Neutrophil (primary cell): Measurements from ENCODE around the gene MEOX2.

Source experiments
- H3K27ac ChIP-seq: fragments of 200-600 bp; sonication (generic); 2 replicates; pipeline ENCODE4 v1.5.1; 2016; ENCODE audit warnings: mild to moderate bottlenecking, moderate library complexity
- H3K27me3 ChIP-seq: fragments of 200-600 bp; sonication (generic); 2 replicates; pipeline ENCODE4 v1.6.0; 2016; ENCODE audit warnings: mild to moderate bottlenecking
- H3K36me3 ChIP-seq: fragments of 200-600 bp; sonication (generic); 2 replicates; pipeline ENCODE4 v1.5.1; 2017
- H3K4me1 ChIP-seq, 2 experiments: fragments of 200-600 bp in 1 of 2; sonication (generic) in 1 of 2; 1 replicate in 1 of 2; 2 replicates in 1 of 2; pipeline versions ENCODE4 v1.5.1 to v1.6.1; 2013 to 2016; ENCODE audit warnings: low read depth in 1 of 2, low read length in 1 of 2, mild to moderate bottlenecking in 1 of 2, moderate library complexity in 1 of 2; ENCODE audit not compliant: control insufficient read depth in 1 of 2, insufficient read depth in 1 of 2
- H3K4me3 ChIP-seq, 2 experiments: fragments of 200-600 bp in 1 of 2; sonication (generic) in 1 of 2; 1 replicate in 1 of 2; 2 replicates in 1 of 2; pipeline ENCODE4 v1.5.1; 2013 to 2016; ENCODE audit warnings: low read depth in 1 of 2, low read length in 1 of 2, mild to moderate bottlenecking in 1 of 2, moderate library complexity in 1 of 2
- H3K9me3 ChIP-seq: fragments of 200-600 bp; sonication (generic); 2 replicates; pipeline ENCODE4 v1.5.1; 2016
- TF ChIP-seq, protein P1 (sequence below): fragments of 200-600 bp; sonication (generic); IDR thresholded peaks from 2 replicates; pipeline ENCODE4 v1.5.1; 2016; ENCODE audit warnings: antibody characterized with exemption

MEOX2 gene

DNA sequence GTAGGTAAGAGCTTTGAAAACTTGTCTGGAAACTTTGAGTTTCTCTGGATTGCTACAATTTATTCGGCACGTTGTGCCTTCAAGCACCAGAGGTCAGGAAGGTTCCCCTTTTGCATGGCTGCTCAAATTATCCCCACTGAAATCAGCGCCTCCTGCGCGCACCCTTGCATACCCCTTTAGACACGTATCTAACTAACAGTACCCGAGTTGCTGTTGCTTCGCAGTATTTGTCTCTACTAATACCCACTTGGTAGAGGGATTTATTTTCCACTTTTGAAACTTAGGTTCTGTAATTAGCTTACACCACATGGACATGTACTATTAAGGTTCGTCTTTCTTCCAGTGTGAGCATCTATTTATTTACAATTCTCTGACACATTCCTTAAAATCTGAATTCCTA is 1.6 kb downstream of the MEOX2 start:
- H3K4me3 ChIP-seq: no peak overlapping the region
- no peaks in the 10 kb centered on the region for H3K36me3 ChIP-seq
- H3K27ac ChIP-seq: no peak overlapping the region
- TF ChIP-seq, protein P1, sequence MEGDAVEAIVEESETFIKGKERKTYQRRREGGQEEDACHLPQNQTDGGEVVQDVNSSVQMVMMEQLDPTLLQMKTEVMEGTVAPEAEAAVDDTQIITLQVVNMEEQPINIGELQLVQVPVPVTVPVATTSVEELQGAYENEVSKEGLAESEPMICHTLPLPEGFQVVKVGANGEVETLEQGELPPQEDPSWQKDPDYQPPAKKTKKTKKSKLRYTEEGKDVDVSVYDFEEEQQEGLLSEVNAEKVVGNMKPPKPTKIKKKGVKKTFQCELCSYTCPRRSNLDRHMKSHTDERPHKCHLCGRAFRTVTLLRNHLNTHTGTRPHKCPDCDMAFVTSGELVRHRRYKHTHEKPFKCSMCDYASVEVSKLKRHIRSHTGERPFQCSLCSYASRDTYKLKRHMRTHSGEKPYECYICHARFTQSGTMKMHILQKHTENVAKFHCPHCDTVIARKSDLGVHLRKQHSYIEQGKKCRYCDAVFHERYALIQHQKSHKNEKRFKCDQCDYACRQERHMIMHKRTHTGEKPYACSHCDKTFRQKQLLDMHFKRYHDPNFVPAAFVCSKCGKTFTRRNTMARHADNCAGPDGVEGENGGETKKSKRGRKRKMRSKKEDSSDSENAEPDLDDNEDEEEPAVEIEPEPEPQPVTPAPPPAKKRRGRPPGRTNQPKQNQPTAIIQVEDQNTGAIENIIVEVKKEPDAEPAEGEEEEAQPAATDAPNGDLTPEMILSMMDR: no peak
- peaks cover 91% of the 10 kb centered on the region for H3K27me3 ChIP-seq
- H3K9me3 ChIP-seq: no peaks in the 10 kb centered on the region
- H3K4me1 ChIP-seq: no peaks in the 10 kb centered on the region

DNA sequence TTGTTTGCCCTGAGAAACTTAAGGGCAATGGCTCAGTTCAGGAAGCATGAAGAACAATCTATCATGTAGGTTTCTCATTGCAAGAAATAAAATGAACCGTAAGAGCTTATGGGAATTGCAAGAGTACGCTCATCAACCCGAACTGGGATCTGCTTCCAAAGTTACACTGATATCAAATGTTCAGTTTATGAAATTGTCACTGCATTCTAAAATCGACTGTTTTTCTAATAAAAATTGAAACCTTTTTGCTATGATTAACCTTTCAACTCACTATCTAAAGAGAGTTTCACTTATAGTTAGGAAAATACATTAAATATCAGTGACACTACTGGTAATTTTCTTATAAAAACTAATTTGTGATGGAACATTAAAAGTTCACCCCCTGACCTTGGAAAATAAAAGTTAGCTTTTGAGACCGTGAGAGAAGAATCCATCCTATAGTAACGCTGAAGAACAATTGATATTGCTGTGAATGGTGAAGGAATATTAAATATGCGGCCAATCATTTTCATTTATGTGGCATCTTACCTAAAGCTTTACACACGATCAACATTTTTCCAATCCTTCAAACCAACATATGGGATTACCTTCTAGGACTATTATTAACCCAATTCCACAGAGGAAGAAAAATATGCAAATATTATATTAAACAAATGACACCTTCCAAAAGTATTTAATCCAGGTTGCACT is 2.2 kb downstream of the MEOX2 start:
- Histone ChIP-seq H3K36me3 (no peaks in the 10 kb centered on the region), H3K27me3 (peaks cover 85% of the 10 kb centered on the region), H3K27ac (no peak overlapping the region), H3K4me3 (no peak overlapping the region), H3K4me1 (no peaks in the 10 kb centered on the region), H3K9me3 (no peaks in the 10 kb centered on the region)
- TF ChIP-seq, protein P1: no peak

DNA sequence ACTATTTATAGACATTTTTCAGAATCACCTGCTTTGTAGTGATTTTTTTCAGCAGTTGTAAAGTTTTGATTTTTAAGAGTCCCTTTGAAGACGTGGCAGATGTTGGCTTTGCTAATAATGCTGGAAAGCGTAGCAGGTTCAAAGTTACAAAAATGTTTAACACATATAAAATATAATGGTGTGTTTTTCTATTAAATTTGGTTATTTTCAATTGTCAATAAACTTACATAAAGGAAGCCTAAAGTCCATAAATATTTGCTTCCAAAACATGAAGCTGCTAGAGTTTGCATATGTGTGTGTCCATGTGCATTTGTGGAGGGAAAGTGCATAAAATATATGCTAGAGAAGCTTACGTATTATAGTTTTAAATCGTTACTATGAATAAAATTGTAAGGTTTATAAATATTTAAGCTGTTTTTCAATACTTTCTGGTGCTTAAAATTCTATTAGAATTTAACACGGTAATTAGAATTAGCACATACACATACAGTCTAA is 3.7 kb downstream of the MEOX2 start:
- TF ChIP-seq, protein P1: no peak
- Histone ChIP-seq H3K9me3 (no peaks in the 10 kb centered on the region), H3K27ac (no peak overlapping the region), H3K4me1 (no peaks in the 10 kb centered on the region), H3K36me3 (no peaks in the 10 kb centered on the region), H3K4me3 (no peak overlapping the region), H3K27me3 (peaks cover 70% of the 10 kb centered on the region)

DNA sequence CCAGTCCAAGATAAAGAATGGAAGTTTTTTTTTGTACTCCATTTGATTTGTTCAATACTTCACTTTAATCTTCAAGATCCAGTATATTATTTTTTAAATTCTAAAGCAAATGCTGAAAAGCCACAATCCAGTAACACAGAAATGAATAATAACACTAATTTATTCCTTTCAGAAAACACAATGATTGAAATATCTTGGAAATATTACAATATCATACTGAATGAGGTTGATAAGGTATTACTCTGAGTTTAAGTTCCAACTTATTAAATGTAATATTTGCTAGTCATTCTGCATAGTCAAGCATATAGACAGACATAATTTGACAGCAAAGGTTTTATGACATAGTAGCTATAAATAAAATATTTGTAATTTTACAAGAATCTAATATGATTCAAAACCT is 4.4 kb downstream of the MEOX2 start:
- Histone ChIP-seq H3K27ac (no peak overlapping the region), H3K9me3 (no peaks in the 10 kb centered on the region), H3K27me3 (peaks cover 63% of the 10 kb centered on the region), H3K36me3 (no peaks in the 10 kb centered on the region), H3K4me1 (no peaks in the 10 kb centered on the region), H3K4me3 (no peak overlapping the region)
- TF ChIP-seq, protein P1: no peak

DNA sequence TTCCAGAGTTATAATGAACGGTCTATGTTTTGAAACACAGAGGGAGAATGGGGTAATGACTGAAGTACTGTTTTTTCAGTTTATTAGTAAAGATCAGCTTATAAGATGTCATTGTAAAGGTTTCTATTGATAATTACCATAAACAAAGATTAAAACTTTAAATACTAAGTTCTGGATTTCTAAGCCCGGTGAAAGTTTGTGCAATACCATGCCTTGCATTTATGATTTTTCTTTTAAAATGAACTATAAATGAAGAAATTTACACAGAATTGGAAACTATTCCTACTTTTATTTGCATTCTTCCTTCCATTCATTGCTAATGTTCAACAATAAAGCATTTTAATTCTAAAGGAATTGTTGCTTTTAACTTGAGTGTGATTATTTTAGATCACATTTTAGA is 4.9 kb downstream of the MEOX2 start:
- Histone ChIP-seq H3K4me3 (no peak overlapping the region), H3K4me1 (no peaks in the 10 kb centered on the region), H3K27ac (no peak overlapping the region), H3K36me3 (no peaks in the 10 kb centered on the region), H3K27me3 (peaks cover 58% of the 10 kb centered on the region), H3K9me3 (no peaks in the 10 kb centered on the region)
- TF ChIP-seq, protein P1: no peak
